K562 (cell line): Measurements from ENCODE around the gene SKAP2. TPM values are rescaled to one million over a fixed set of nuclear protein-coding genes. Genes with fewer than 3 reads are reported as not detected.

ENCODE experiments used
- ATAC-seq: fragments of 200-7000 bp; cut with Tn5 transposase; 3 replicates; pipeline ENCODE4 v1.9.1; 2020; ENCODE audit warnings: moderate library complexity
- BruUV-seq: library from RNA; stranded (reverse); fragments of 400-500 nt; replicated peaks from 2 replicates; lab custom pipeline; 2021; lab: Mats Ljungman, UMichigan
- CTCF ChIA-PET: fragments of 300-600 bp; formaldehyde crosslinking; extraction: SDS; loops from one replicate; lab custom pipeline; 2021; ENCODE audit warnings: low intra/inter-chr PET ratio; lab: Yijun Ruan, JAX
- POLR2A ChIA-PET: fragments of 300-600, 350-650 bp; sonication (Branson Sonifier 250); formaldehyde crosslinking; extraction: SDS; loops from one replicate; lab custom pipeline; 2021; ENCODE audit warnings: antibody characterized with exemption, inconsistent platforms; lab: Yijun Ruan, JAX
- DNase-seq, 4 experiments: peaks; one replicate each; pipeline versions ENCODE4 v3.0.0 to v3.0.0-alpha.2; 2011 to 2018; ENCODE audit warnings: low spot score in 3 of 4, mixed read lengths in 3 of 4; ENCODE audit errors: extremely low read depth in 1 of 4
- FAIRE-seq: peaks from 2 replicates; lab custom pipeline; 2011; peaks lifted over from hg19 to GRCh38; lab: Jason Lieb, UNC
- H2AFZ ChIP-seq: 2 replicates; pipeline ENCODE4 v1.6.0; 2011; ENCODE audit warnings: low read depth, low read length, control low read depth, inconsistent platforms
- H3K27ac ChIP-seq: fragments of 200-600 bp; 3 replicates; pipeline ENCODE4 v1.8.0; 2011; ENCODE audit warnings: low read depth, mild to moderate bottlenecking, control low read depth, inconsistent platforms, low read length, moderate library complexity, mixed read lengths; ENCODE audit errors: extremely low read depth
- H3K27me3 ChIP-seq, 2 experiments: fragments of 300-600 bp in 1 of 2; 2 replicates in 1 of 2; 3 replicates in 1 of 2; pipeline versions ENCODE4 v1.6.0 to v1.8.0; 2011; ENCODE audit warnings: inconsistent platforms in 2 of 2, low read length in 2 of 2, mild to moderate bottlenecking in 1 of 2, mixed read lengths in 1 of 2, moderate library complexity in 1 of 2; ENCODE audit not compliant: control insufficient read depth in 2 of 2, insufficient read depth in 2 of 2
- H3K36me3 ChIP-seq: fragments of 300-600 bp; 3 replicates; pipeline ENCODE4 v1.8.0; 2011; ENCODE audit warnings: mild to moderate bottlenecking, low read length, inconsistent platforms; ENCODE audit not compliant: control insufficient read depth, insufficient read depth
- H3K4me1 ChIP-seq, 2 experiments: fragments of 200-600 bp in 1 of 2; replicated peaks in 1 of 2; 2 replicates in 1 of 2; 3 replicates in 1 of 2; pipeline versions ENCODE4 v1.5.1 to v1.8.0; 2011; ENCODE audit warnings: inconsistent platforms in 2 of 2, low read length in 2 of 2, mild to moderate bottlenecking in 1 of 2, mixed read lengths in 1 of 2, moderate library complexity in 1 of 2; ENCODE audit not compliant: control insufficient read depth in 2 of 2, insufficient read depth in 2 of 2
- H3K4me2 ChIP-seq: 2 replicates; pipeline ENCODE4 v1.6.1; 2011; ENCODE audit warnings: low read length, control low read depth, inconsistent platforms, mixed read lengths; ENCODE audit not compliant: insufficient read depth
- H3K4me3 ChIP-seq: fragments of 200-600 bp; sonication (generic), shearing (Covaris generic); 2 replicates; pipeline ENCODE4 v1.5.1; 2016; ENCODE audit warnings: control low read depth, inconsistent platforms
- H3K79me2 ChIP-seq: fragments of 200-600 bp; 3 replicates; pipeline ENCODE4 v1.8.0; 2011; ENCODE audit warnings: low read length, inconsistent platforms; ENCODE audit not compliant: control insufficient read depth, insufficient read depth
- H3K9ac ChIP-seq, 2 experiments: 2 replicates each; pipeline versions ENCODE4 v1.6.0 to v1.6.1; 2011; ENCODE audit warnings: low read depth in 2 of 2, low read length in 2 of 2, control low read depth in 1 of 2, inconsistent platforms in 1 of 2, mild to moderate bottlenecking in 1 of 2, mixed read lengths in 1 of 2; ENCODE audit not compliant: insufficient read depth in 1 of 2
- H3K9me1 ChIP-seq: one replicate; pipeline ENCODE4 v1.6.0; 2011; ENCODE audit warnings: inconsistent platforms, mild to moderate bottlenecking, low read length, moderate library complexity; ENCODE audit not compliant: control insufficient read depth, insufficient read depth
- H3K9me3 ChIP-seq: replicated peaks from 2 replicates; pipeline ENCODE4 v1.5.1; 2011; ENCODE audit warnings: low read depth, low read length, inconsistent platforms; ENCODE audit not compliant: control insufficient read depth, insufficient read depth
- H4K20me1 ChIP-seq: replicated peaks from 2 replicates; pipeline ENCODE4 v1.6.1; 2011; ENCODE audit warnings: low read length, inconsistent platforms, mixed read lengths; ENCODE audit not compliant: control insufficient read depth, insufficient read depth
- HES1 ChIP-seq: fragments of 450-650 bp; IDR thresholded peaks from 2 replicates; pipeline ENCODE4 v1.6.1; 2016; ENCODE audit warnings: low read depth, mild to moderate bottlenecking, moderate library complexity
- KHSRP ChIP-seq: fragments of 450-650 bp; IDR thresholded peaks from 2 replicates; pipeline ENCODE4 v1.6.1; 2017
- SREBF1 ChIP-seq: fragments of 150-350 bp; IDR thresholded peaks from 2 replicates; pipeline ENCODE4 v1.6.1; 2014; ENCODE audit warnings: antibody characterized with exemption, low read depth, low read length, borderline replicate concordance
- STAT6 ChIP-seq: sonication (generic); formaldehyde crosslinking; IDR thresholded peaks from 2 replicates; pipeline ENCODE4 v1.8.1; 2023; ENCODE audit warnings: mild to moderate bottlenecking, missing genetic modification reagents
- ZHX1 ChIP-seq: fragments of 150-350 bp; conservative IDR thresholded peaks from 2 replicates; pipeline ENCODE4 v1.6.1; 2014; ENCODE audit warnings: low read length
- WGBS: fragments of 100-300 bp; shearing (Covaris generic); methylation state at CpG from one replicate; pipeline ENCODE4 v1.1.6; 2016; ENCODE audit warnings: low coverage, mixed read lengths; ENCODE audit not compliant: insufficient coverage; ENCODE audit errors: missing lambda C conversion rate; 5-methylcytosine and 5-hydroxymethylcytosine counted together
- in situ Hi-C: fragments of 300-500 bp; cut with MboI; formaldehyde crosslinking; loops from 4 replicates; pipeline ENCODE4 v1.15.0; 2018; ENCODE audit warnings: inconsistent platforms, mixed read lengths
- intact Hi-C: fragments of 100-400 bp; cut with micrococcal nuclease; formaldehyde crosslinking; loops from 2 replicates; pipeline ENCODE4 v1.14.2; 2022
- polyA plus RNA-seq, 8 experiments: library from polyadenylated mRNA; depleted of rRNA in 4 of 8; stranded (reverse) in 5 of 8; unstranded in 3 of 8; fragments of >200 nt; fragmentation: Nextera tagmentation in 2 of 8; fragmentation: Illumina TruSeq in 1 of 8; extraction: Ambion mirVana in 2 of 8; extraction: Trizol in 1 of 8; gene quantifications; 2 replicates each; pipeline versions ENCODE4 v1.2.1 to v1.2.3, GENCODE V29; 2011 to 2014; ENCODE audit warnings: inconsistent platforms in 1 of 8, missing spikeins in 1 of 8
- total RNA-seq, 7 experiments: library from RNA; depleted of rRNA in 6 of 7; stranded (reverse); fragments of >200 nt in 6 of 7; fragmentation: Illumina TruSeq in 2 of 7; extraction: Trizol in 2 of 7; gene quantifications; 2 replicates each; pipeline versions ENCODE4 v1.2.1 to v1.2.3, GENCODE V29; 2011 to 2021; ENCODE audit warnings: low replicate concordance in 1 of 7
- TF ChIP-seq, protein P1 (sequence below): fragments of 450-650 bp; IDR thresholded peaks from 2 replicates; pipeline ENCODE4 v1.6.1; 2018; ENCODE audit not compliant: partially characterized antibody

Gene SKAP2
- total and polyA plus RNA-seq, 9 of the 15 experiments (the other 6 are each of a cell fraction or from before 2014, with no cell fraction given) = 4.2 to 11.7 (median 8.3) TPM

DNA sequence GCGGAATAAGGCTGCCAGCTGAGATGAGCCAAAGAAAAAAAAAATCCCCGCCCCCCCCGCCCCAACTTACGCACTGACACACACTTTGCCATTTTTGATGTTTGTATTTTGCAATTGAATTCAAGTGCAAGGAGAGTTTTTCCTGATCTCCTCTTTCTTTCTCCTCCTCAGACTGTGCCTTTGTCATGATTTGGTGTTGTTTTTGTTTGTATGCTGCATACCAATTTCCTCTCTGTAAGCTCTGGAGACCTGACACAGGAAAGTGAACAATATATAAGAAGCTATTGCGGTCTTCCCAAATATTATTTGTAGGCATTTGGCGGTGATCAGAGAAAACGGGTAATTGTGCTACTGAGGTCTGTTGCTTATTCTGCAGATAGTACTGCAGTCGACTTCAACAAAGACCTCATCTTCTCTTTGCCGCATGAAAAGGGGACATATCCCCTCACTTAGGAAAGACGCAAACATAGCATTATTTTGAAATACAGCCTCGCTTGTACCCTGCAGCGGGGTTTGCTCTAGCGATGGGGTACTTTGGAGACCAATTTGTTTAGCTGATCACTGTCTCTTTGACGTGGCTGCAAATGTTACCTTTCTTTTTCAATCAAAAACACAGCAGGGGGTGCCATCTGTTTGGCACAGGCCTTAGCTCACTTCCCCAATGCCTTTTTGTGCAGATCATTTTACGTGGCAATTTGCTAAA lies 206.6 kb downstream of the SKAP2 start:
- TF ChIP-seq, protein P1, sequence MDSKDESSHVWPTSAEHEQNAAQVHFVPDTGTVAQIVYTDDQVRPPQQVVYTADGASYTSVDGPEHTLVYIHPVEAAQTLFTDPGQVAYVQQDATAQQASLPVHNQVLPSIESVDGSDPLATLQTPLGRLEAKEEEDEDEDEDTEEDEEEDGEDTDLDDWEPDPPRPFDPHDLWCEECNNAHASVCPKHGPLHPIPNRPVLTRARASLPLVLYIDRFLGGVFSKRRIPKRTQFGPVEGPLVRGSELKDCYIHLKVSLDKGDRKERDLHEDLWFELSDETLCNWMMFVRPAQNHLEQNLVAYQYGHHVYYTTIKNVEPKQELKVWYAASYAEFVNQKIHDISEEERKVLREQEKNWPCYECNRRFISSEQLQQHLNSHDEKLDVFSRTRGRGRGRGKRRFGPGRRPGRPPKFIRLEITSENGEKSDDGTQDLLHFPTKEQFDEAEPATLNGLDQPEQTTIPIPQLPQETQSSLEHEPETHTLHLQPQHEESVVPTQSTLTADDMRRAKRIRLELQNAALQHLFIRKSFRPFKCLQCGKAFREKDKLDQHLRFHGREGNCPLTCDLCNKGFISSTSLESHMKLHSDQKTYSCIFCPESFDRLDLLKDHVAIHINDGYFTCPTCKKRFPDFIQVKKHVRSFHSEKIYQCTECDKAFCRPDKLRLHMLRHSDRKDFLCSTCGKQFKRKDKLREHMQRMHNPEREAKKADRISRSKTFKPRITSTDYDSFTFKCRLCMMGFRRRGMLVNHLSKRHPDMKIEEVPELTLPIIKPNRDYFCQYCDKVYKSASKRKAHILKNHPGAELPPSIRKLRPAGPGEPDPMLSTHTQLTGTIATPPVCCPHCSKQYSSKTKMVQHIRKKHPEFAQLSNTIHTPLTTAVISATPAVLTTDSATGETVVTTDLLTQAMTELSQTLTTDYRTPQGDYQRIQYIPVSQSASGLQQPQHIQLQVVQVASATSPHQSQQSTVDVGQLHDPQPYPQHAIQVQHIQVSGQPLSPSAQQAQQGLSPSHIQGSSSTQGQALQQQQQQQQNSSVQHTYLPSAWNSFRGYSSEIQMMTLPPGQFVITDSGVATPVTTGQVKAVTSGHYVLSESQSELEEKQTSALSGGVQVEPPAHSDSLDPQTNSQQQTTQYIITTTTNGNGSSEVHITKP = no peak
- TF ChIP-seq ZHX1 (no peak), KHSRP (no peak), SREBF1 (no peak), HES1 (no peak), STAT6 (CRISPR knock-in tag) (no peak)
- Histone ChIP-seq H3K4me2 (no peak overlapping the region), H3K9ac (no peak overlapping the region), H3K36me3 (no peaks in the 10 kb centered on the region), H3K4me3 (no peak overlapping the region), H3K4me1 (no peaks in the 10 kb centered on the region), H3K9me3 (no peaks in the 10 kb centered on the region), H3K9me1 (no peaks in the 10 kb centered on the region), H4K20me1 (no peaks in the 10 kb centered on the region), H3K27ac (no peak overlapping the region), H3K27me3 (peaks cover 9 to 24% of the 10 kb centered on the region in 2 experiments; a peak in 4 of 5 replicates), H2AFZ (no peak overlapping the region), H3K79me2 (no peaks in the 10 kb centered on the region)
- no peak for FAIRE-seq
- intact Hi-C loops = no loop called here
- CTCF ChIA-PET = no interaction called here
- ATAC-seq = no peak
- in situ Hi-C loops = loop anchor here (25.0 kb wide), 1 partner anchor 571 kb away; no protein-coding TSS in a partner anchor
- no peak for DNase-seq
- WGBS = 15% methylated on average over 15 of the region's 15 CpGs
- POLR2A ChIA-PET = interaction anchor here (1.1 to 1.5 kb wide), 2 partner anchors 10 to 12 kb away, joined by 3 to 4 read pairs; no protein-coding TSS in a partner anchor
- BruUV-seq = no TSS peak
